GM19463 (cell line): Measurements from ENCODE around the gene MMD2.

Experiments used
- ATAC-seq: cut with Tn5 transposase; IDR thresholded peaks from one replicate; pipeline ENCODE4 v1.9.1; 2021; ENCODE audit warnings: mild to moderate bottlenecking, moderate library complexity; ENCODE audit not compliant: unreplicated experiment

The MMD2 gene

DNA sequence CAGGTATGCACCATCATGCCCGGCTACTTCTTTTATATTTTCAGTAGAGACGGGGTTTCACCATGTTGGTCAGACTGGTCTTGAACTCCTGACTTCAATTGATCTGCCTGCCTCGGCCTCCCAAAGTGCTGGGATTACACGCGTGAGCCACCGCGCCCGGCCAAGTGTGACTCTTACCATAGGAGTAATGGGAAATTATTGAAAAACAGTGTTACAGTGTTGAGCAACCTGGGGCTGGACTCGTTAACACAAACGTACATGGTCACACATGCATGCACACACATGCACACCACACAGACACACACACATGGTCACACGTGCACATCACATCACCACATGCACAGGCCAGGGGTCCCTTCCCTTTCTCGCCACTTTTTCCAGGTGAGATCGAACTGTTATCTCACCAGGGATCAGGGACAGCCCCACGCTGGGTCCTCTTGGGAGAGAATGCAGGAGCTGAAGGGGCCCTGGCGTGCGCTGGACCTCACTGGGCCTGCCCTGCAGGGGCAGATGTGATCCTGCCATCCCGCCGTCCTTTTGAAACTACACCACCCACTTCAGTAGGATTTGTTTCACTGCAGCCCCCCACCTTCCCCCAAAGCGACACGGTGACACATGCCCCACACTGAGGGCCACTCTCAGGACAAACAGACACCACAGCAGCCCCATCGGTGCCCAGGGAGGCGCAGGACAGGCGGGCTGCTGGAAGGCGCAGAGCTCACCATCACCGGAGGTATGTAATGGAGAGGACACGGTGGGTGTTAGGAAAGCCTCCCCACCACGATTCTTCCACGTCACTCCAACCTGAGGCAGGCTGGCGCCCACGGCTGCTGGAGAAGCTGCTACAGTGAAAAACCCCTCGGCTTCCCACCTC lies 85.7 kb downstream of the MMD2 start:
- ATAC-seq = no peak

DNA sequence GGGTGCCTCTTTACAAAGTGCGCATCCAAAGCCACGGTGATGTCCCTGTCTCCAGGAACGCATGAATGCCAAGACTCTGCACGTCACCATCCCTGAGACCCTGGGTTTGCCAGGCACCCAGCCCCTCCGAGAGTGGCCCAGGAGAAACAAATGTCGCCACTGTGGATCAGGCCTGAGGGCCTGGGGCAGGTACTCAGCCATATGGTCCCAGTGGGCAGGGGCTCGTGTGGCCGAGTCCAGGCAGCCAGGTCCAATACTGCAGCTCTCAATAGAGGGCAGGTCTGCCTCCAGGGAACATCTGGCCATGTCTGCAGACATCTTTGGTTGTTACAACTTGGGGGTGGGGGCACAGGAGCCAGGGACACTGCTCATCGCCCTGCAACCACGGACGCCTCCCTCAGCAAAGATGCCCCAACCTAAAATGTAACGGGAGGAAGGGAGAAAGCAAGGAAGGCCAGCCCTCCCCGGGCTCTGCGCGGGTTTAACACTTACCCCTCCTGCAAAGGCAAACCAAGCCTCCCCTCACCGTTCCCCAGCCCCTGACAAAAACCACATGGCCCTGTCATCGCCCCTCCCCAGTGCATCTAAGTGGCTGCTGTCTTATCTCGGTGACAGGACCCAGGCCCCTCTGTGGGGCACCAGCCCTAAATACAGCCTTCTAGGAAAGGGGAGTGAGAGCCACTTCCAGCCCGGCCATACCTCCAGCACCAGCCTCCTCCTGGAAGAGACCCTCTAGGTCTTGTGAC lies 86.9 kb downstream of the MMD2 start:
- ATAC-seq = no peak

DNA sequence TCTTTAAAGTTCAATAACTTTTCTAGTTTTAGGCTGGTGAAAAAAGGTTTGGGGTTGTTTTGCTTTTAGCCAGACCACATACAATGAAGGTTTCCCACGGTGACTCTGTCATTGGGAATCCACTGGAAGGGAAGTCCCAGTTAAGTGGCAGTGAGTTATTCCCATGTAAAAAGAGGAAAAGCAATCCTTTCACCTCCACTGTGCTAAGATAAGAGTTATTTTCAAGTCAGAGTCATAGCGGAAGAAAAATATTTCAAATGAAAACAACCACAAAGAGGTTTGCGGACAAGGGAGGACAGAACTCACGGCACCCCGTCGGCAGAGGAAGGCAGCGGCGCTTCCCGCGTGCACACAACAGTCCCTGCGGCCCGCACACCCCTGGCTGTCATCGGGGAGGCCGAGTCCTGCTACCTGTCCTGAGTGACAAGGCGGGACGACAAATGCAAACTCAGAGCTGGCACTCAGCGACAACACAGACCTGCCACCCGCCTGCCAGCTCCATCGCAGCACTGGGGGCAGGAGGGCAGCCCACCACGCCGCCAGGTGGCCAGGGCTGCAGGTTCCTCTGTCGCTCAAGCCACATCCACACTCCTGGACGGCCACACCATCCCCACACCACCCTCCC lies 87.8 kb downstream of the MMD2 start:
- no peak for ATAC-seq

DNA sequence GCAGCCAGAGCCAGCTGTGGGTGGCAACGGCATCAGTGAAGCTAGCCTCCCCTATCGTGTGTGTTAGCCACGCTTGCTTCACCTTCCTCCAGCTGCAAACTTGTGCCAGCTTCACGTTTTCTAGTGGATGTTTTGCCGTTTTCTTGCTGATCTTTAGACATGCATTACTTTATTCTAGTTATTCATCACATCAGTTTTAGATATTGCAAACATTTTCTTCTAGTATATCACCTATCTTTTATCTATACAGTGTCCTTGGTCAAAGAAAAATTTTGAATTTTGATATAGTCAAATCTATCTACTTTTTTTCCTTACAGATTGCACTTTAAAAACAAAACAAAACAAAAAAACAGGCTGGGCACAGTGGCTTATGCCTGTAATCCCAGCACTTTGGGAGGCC lies 90.5 kb downstream of the MMD2 start:
- ATAC-seq = no peak

DNA sequence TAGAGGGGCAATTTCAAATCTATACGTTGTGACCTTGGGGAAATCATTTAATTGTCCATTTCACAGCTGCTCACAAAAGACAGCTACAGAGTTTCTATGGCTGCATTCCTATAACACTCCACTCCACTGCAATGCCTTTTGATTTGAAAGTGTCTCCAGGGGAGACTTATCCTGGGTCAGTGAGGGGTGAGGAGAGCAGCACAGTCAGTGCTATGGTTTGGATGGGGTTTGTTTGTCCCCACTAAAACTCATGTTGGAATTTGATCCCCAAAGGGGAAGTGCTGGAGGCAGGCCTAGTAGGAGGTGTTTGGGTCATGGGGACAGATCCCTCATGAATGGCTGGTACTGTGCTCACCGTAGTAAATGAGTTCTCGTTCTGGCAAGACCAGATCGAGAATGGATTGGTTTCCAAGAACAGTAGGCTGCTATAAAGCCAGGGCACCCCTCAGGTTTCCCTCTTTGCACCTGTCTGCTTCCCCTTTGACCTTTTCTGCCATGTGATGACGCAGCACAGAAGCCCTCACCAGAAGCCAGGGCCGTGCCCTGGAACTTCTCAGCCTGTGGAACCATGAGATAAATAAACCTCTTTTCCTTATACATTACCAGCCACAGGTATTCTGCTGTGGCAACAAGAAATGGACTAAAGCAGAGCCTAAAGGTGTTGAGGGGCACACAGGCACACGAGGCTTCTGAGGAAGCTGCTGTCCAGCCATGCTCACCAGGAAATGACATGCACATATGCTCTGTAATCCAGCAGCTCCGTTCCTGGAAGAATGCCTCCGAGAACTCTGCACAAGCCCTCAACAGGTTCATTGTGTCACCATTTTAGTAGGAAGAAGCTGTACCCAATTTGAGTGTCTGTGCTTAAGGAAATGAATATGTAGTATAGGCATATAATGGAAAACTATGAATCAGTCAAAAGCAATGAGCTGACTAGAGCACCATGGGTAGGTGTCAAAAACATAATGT lies 92.2 kb downstream of the MMD2 start:
- no peak for ATAC-seq

DNA sequence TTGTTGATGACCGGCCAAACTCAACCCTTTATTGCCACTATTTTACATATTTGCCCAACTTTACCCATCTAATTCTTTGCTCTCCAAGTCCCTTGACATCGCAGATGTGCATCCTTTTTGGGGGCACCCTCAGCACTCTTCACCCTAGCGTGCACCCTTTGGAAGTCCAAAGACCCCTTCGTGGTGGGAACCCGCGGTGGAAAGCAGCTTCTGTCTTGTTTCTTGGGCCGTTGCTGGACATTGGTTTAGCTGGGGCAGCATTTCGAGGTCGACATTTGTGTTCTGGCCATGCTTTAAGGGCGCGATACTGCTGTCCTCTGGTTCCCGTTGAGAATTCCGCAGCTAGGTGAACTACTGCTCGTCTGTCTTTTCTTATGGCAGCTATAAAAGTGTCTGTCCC lies 96.8 kb downstream of the MMD2 start:
- no peak for ATAC-seq

DNA sequence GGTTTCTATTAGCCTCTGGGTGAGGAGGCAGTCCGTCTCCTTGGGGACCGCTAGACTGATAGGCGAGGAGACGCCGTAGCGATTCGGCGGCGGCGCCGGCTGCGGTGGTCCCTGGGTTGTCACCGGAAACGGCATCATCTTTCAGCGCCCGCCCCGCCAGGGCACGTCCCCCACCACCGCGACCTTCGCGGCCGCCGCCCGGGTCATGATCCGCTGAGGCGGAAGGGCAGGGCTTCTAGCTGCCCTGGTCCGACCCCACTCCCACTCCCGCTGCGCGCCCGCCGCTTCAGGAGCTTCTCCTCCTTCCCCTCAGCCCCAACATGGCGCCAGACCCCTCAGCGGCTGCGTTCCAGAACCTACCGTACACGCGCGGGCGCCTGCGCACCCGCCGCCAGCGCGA lies 97.3 kb downstream of the MMD2 start, which contains the start of gene PAPOLB:
PAPOLB (minus strand) TSS at position 358 of the 400 bp plus-strand sequence; CDS start at position 138, 220 bp downstream.
- no peak for ATAC-seq

DNA sequence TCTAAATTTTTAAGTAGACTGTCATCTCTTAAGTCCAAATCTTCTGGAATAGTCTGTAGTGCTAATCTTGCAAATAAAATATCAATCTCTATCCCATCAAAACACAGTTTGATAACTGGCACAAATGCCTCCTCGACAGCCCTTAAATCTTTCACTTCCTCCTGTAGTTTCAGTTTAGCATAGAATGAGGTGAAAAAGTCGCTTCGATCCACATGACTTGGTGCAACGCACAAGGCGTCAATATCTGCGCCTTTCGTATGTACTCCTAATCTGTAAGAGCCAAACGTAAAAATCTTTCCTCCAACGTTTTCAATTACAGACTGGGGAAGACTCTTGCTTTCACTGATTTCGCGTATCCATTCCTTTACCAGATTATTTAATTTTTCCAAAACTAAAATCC lies 97.8 kb downstream of the MMD2 start:
- ATAC-seq = no peak

DNA sequence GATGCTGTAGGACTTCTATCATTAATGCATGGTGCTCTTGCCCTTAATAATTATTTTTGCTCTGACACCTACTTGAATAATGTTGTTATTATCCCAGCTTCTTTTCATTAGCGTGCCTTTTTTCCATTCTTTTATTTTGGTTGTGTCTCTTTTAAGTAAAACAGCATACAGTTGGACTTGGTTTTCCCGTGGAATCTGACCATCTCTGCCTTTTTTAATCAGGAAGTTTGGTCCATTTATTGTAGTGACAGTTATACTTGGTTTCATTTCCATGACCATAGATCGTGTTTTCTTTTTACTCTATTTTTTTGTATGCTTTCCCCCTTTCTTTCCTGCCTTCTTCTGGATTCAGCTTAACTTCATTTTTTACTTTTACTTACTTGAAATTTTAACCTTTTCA lies 101.8 kb downstream of the MMD2 start:
- no peak for ATAC-seq

DNA sequence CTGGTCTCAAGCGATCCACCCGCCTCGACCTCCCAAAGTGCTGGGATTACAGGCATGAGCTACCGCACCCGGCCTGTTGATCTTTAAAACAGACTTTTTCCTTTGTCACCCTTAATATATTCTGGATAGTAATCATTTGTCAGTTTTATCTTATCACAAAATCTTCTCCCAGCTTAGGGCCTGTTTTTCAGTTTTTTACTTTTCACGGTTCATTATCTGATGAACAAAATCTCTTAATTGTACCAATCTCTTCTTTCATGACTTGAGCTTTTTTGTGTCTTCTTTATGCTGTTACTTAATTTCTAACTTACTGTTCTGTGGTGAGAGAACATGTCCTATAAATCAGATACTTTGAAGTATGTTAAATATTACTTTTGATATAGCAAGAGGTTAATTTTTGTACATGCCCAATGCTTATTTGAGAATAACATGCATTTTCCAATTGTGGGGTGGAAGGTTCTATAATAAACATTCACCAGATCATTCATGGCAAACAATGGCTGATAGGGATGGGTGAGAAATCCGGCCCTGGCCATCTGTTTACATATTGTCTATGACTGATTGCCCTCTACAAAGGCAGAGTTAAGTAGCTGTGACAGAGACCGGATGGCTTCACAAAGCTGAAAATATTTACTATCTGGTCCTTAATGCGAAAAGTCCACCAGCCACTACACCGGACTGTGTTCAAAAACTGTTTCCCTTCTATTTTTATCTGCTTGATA lies 102.5 kb downstream of the MMD2 start:
- ATAC-seq = no peak
